Mucosa of descending colon (tissue), 3 donors: ENCODE results near the gene PBX3. TPM values are rescaled to one million over a fixed set of nuclear protein-coding genes. Genes with fewer than 3 reads are reported as not detected.

Experiments used
- ATAC-seq: fragments of 200-7000 bp; cut with Tn5 transposase; one replicate; pipeline ENCODE4 v1.9.1; 2020; ENCODE audit warnings: mild to moderate bottlenecking, moderate library complexity
- DNase-seq, 3 donors: peaks; one replicate each; pipeline ENCODE4 v3.0.0-alpha.2; 2020
- H3K36me3 ChIP-seq: fragments of 200-600 bp; one replicate; pipeline ENCODE4 v1.8.0; 2021; ENCODE audit warnings: low read depth, mild to moderate bottlenecking
- H3K4me1 ChIP-seq: fragments of 200-600 bp; one replicate; pipeline ENCODE4 v1.8.0; 2021; ENCODE audit warnings: low read depth, mild to moderate bottlenecking
- H3K4me3 ChIP-seq: fragments of 200-600 bp; one replicate; pipeline ENCODE4 v1.8.0; 2021; ENCODE audit warnings: mild to moderate bottlenecking
- H3K9me3 ChIP-seq: fragments of 200-600 bp; one replicate; pipeline ENCODE4 v1.8.0; 2021; ENCODE audit warnings: mild to moderate bottlenecking
- CTCF ChIP-seq: fragments of 200-600 bp; IDR thresholded peaks from one replicate; pipeline ENCODE4 v1.8.0; 2022; ENCODE audit warnings: antibody characterized with exemption, mild to moderate bottlenecking
- intact Hi-C, 2 donors: fragments of 100-400 bp; cut with DNase I in 1 of 2; cut with micrococcal nuclease in 1 of 2; formaldehyde crosslinking; loops; one replicate each; pipeline versions ENCODE4 v1.11.0 to v1.11.1; 2022; cut with DNase I, micrococcal nuclease
- total RNA-seq, 3 donors: library from RNA; stranded (reverse); fragmentation: NEBNext Ultra II Directional in 2 of 3; extraction: Animal tissue kit (Norgen Biotek cat#: 25700) in 2 of 3; gene quantifications; one replicate each; pipeline versions ENCODE4 v1.2.1 to v1.2.4, GENCODE V29; 2021 to 2023
- donor health status: DM: no; HTN: no; CAD: no; lungs with moderate emphysema.
- donor health status: DM: no; HTN: no; CAD: no.
- donor health status: DM: no; HTN: yes; CAD: no.

Gene PBX3
- total RNA-seq, 3 donors from 2014 or later: 11.7 to 71.7 (median 17.4) TPM

- TF ChIP-seq CTCF: no peak
- H3K36me3 ChIP-seq: no peaks in the 10 kb centered on the region
- no peak for ATAC-seq
- intact Hi-C loops: no loop called here
- no peaks in the 10 kb centered on the region for H3K4me1 ChIP-seq
- no peaks in the 10 kb centered on the region for H3K9me3 ChIP-seq
- DNase-seq: no peak
- H3K4me3 ChIP-seq: no peak overlapping the region
Observed at GRCh38 chr9:125985142-125985997, 238.2 kb downstream of the PBX3 start.

- H3K4me1 ChIP-seq: no peaks in the 10 kb centered on the region
- intact Hi-C loops: no loop called here
- no peaks in the 10 kb centered on the region for H3K36me3 ChIP-seq
- DNase-seq (no peak), ATAC-seq (no peak)
- no peaks in the 10 kb centered on the region for H3K9me3 ChIP-seq
- H3K4me3 ChIP-seq: no peak overlapping the region
- TF ChIP-seq CTCF: no peak
Observed at GRCh38 chr9:125985998-125986655, 239.0 kb downstream of the PBX3 start.

GRCh38 chr9:125986966-125987365, 239.8 kb downstream of the PBX3 start:
- TF ChIP-seq CTCF: no peak
- ATAC-seq: no peak
- no peaks in the 10 kb centered on the region for H3K36me3 ChIP-seq
- no peaks in the 10 kb centered on the region for H3K9me3 ChIP-seq
- H3K4me1 ChIP-seq: no peaks in the 10 kb centered on the region
- no peak overlapping the region for H3K4me3 ChIP-seq
- intact Hi-C loops: no loop called here
- no peak for DNase-seq

GRCh38 chr9:125987420-125987819, 240.2 kb downstream of the PBX3 start:
- intact Hi-C loops: no loop called here
- no peaks in the 10 kb centered on the region for H3K9me3 ChIP-seq
- ATAC-seq: no peak
- no peak overlapping the region for H3K4me3 ChIP-seq
- TF ChIP-seq CTCF: no peak
- no peaks in the 10 kb centered on the region for H3K4me1 ChIP-seq
- no peaks in the 10 kb centered on the region for H3K36me3 ChIP-seq
- DNase-seq: no peak

GRCh38 chr9:125988479-125989050, 241.4 kb downstream of the PBX3 start:
- Histone ChIP-seq H3K4me1 (no peaks in the 10 kb centered on the region), H3K9me3 (no peaks in the 10 kb centered on the region), H3K4me3 (no peak overlapping the region), H3K36me3 (no peaks in the 10 kb centered on the region)
- no peak for ATAC-seq
- intact Hi-C loops: no loop called here
- DNase-seq: no peak
- no peak for TF ChIP-seq CTCF
